OCI-LY3 (cell line): ENCODE results near the gene CD84.

ENCODE experiments used
- EZH2phosphoT487 ChIP-seq: fragments of 200-600 bp; shearing (Covaris generic); IDR thresholded peaks from 2 replicates; pipeline ENCODE4 v1.6.1; 2018; ENCODE audit warnings: antibody characterized with exemption, mixed run types, low read depth
- TF ChIP-seq, protein P1 (sequence below): fragments of 200-600, 300-600 bp; sonication (generic); IDR thresholded peaks from 2 replicates; pipeline ENCODE4 v1.5.1; 2014; ENCODE audit warnings: antibody characterized with exemption, low read length, low read depth

DNA sequence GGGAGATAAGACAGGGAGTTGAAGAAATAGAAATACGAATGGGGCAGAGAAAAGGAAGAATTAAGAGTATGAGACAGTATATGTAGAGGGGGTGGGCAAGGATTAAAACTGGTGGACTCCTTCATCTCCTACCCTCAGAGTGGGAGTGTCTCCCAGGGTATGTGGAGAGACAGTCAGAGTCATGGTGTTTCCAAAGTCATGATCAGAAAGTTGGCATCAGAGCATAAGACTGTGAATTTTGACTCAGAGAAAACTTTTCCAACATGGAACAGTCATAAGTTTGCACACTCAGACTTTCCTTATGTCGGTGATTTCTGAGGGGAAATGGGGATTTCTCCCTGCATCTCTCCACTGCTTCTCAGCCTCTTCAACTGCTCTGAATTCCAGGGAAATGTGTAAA, 2.4 kb downstream of the CD84 start:
- TF ChIP-seq, protein P1, sequence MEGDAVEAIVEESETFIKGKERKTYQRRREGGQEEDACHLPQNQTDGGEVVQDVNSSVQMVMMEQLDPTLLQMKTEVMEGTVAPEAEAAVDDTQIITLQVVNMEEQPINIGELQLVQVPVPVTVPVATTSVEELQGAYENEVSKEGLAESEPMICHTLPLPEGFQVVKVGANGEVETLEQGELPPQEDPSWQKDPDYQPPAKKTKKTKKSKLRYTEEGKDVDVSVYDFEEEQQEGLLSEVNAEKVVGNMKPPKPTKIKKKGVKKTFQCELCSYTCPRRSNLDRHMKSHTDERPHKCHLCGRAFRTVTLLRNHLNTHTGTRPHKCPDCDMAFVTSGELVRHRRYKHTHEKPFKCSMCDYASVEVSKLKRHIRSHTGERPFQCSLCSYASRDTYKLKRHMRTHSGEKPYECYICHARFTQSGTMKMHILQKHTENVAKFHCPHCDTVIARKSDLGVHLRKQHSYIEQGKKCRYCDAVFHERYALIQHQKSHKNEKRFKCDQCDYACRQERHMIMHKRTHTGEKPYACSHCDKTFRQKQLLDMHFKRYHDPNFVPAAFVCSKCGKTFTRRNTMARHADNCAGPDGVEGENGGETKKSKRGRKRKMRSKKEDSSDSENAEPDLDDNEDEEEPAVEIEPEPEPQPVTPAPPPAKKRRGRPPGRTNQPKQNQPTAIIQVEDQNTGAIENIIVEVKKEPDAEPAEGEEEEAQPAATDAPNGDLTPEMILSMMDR: no peak
- TF ChIP-seq EZH2phosphoT487: no peak
